B cell (primary cell): ENCODE data around the gene RHOA.

Experiments used
- CTCF ChIP-seq: fragments of 200-600 bp; IDR thresholded peaks from one replicate; pipeline ENCODE4 v1.8.0; 2022; ENCODE audit warnings: antibody characterized with exemption, mild to moderate bottlenecking
- EZH2 ChIP-seq: IDR thresholded peaks from 2 replicates; pipeline ENCODE4 v1.6.1; 2012; ENCODE audit warnings: borderline replicate concordance, low read depth, mild to moderate bottlenecking, moderate library complexity, low read length; ENCODE audit not compliant: insufficient read depth, poor library complexity, severe bottlenecking

GRCh38 chr3:49406571-49407565 is 4.9 kb downstream of the RHOA start:
- TF ChIP-seq CTCF = no peak
- TF ChIP-seq EZH2 = no peak
